GM19238 (cell line): ENCODE data around the gene TENT4A.

Source experiments
- DNase-seq: peaks from one replicate; pipeline ENCODE4 v3.0.0; 2011; ENCODE audit warnings: low spot score; ENCODE audit not compliant: insufficient read length

Gene TENT4A

GRCh38 chr5:6700074-6700684, 13.1 kb upstream of the TENT4A start:
- no peak for DNase-seq

GRCh38 chr5:6700685-6701355, 12.4 kb upstream of the TENT4A start:
- no peak for DNase-seq

GRCh38 chr5:6701491-6701890, 11.7 kb upstream of the TENT4A start:
- no peak for DNase-seq

GRCh38 chr5:6702633-6703032, 10.6 kb upstream of the TENT4A start:
- no peak for DNase-seq

- no peak for DNase-seq
Measured at GRCh38 chr5:6703806-6704205, 9.4 kb upstream of the TENT4A start.

GRCh38 chr5:6704361-6704851, 8.8 kb upstream of the TENT4A start:
- DNase-seq = no peak

- no peak for DNase-seq
Measured at GRCh38 chr5:6705088-6705487, 8.1 kb upstream of the TENT4A start.

- DNase-seq = no peak
Measured at GRCh38 chr5:6705959-6706358, 7.3 kb upstream of the TENT4A start.

- DNase-seq = no peak
Measured at GRCh38 chr5:6707852-6708251, 5.4 kb upstream of the TENT4A start.

GRCh38 chr5:6708814-6709213, 4.4 kb upstream of the TENT4A start:
- DNase-seq = no peak

- DNase-seq = no peak
Measured at GRCh38 chr5:6710070-6710469, 3.2 kb upstream of the TENT4A start.

- no peak for DNase-seq
Measured at GRCh38 chr5:6710551-6711318, 2.5 kb upstream of the TENT4A start.

GRCh38 chr5:6711409-6712141, 1.7 kb upstream of the TENT4A start:
- no peak for DNase-seq

- peak; percentile 41 for DNase-seq
Measured at GRCh38 chr5:6712142-6712576, 1.1 kb upstream of the TENT4A start.

GRCh38 chr5:6712577-6713273, 507 bp upstream of the TENT4A start:
- DNase-seq = peak; percentile 97

- no peak for DNase-seq
Measured at GRCh38 chr5:6714226-6715041, 1.2 kb downstream of the TENT4A start.

- no peak for DNase-seq
Measured at GRCh38 chr5:6715271-6715670, 2.0 kb downstream of the TENT4A start.

GRCh38 chr5:6715758-6716628, 2.8 kb downstream of the TENT4A start:
- DNase-seq = no peak

GRCh38 chr5:6716629-6717149, 3.5 kb downstream of the TENT4A start:
- DNase-seq = no peak
